Pancreas (tissue), 10 donors: ENCODE results near the gene ZFP1. TPM values are rescaled to one million over a fixed set of nuclear protein-coding genes. Genes with fewer than 3 reads are reported as not detected.

Source experiments
- ATAC-seq, 4 donors: fragments of 200-7000 bp; cut with Tn5 transposase; one replicate each; pipeline versions ENCODE4 v1.8.0 to v1.9.1; 2020; ENCODE audit warnings: mild to moderate bottlenecking in 4 of 4, moderate library complexity in 4 of 4
- DNase-seq, 6 donors: peaks; one replicate each; pipeline ENCODE4 v3.0.0-alpha.2; 2020
- FAIRE-seq: peaks from 2 replicates; lab custom pipeline; 2012; peaks lifted over from hg19 to GRCh38; lab: Jason Lieb, UNC
- H3K27ac ChIP-seq, 4 donors: fragments of 200-600 bp; sonication (generic); 1 replicate in 3 of 4; 2 replicates in 1 of 4; pipeline versions ENCODE4 v1.5.0 to v1.8.0; 2020
- H3K27me3 ChIP-seq, 4 donors: fragments of 200-600 bp; one replicate each; pipeline ENCODE4 v1.8.0; 2021
- H3K36me3 ChIP-seq, 3 donors: fragments of 200-600 bp; sonication (generic) in 1 of 3; one replicate each; pipeline versions ENCODE4 v1.5.0 to v1.8.0; 2020 to 2021
- H3K4me1 ChIP-seq, 3 donors: fragments of 200-600 bp; one replicate each; pipeline ENCODE4 v1.8.0; 2021
- H3K4me3 ChIP-seq, 4 donors: fragments of 200-600 bp; sonication (generic) in 2 of 4; one replicate each; pipeline versions ENCODE4 v1.5.0 to v1.8.0; 2020 to 2021
- H3K9me3 ChIP-seq, 4 donors: fragments of 200-600 bp; one replicate each; pipeline ENCODE4 v1.8.0; 2021
- WGBS, 2 donors: extraction: QIAGEN DNeasy Blood & Tissue Kit; methylation state at CpG; one replicate each; pipeline ENCODE4 v1.1.7; 2013; 5-methylcytosine and 5-hydroxymethylcytosine counted together
- intact Hi-C, 3 donors: fragments of 100-400 bp; cut with DNase I; formaldehyde crosslinking; loops; one replicate each; pipeline versions ENCODE4 v1.11.1 to v1.14.2; 2022
- polyA plus RNA-seq, 2 donors: library from polyadenylated mRNA; stranded (reverse); fragments of 200-250 nt; gene quantifications; one replicate each; pipeline ENCODE4 v1.2.3, GENCODE V29; 2013
- total RNA-seq, 6 donors: library from RNA; stranded (reverse); fragmentation: NEBNext Ultra II Directional in 4 of 6; extraction: Animal tissue kit (Norgen Biotek cat#: 25700) in 4 of 6; gene quantifications; one replicate each; pipeline versions ENCODE4 v1.2.1 to v1.2.4, GENCODE V29; 2021 to 2023
- TF ChIP-seq, protein P1 (sequence below), 4 donors: fragments of 200-600 bp; sonication (generic) in 3 of 4; IDR thresholded peaks; one replicate each; pipeline versions ENCODE4 v1.5.0 to v1.8.0; 2021; ENCODE audit warnings: antibody characterized with exemption in 4 of 4
- donor health status: healthy with polysubstance abuse.
- donor health status: DM: no; HTN: no; CAD: no; lungs with moderate emphysema.
- donor health status: DM: no; HTN: no; CAD: no.
- donor health status: control.
- donor health status: control.
- donor health status: Bipolar disorder and iron deficiency.
- donor health status: DM: yes; HTN: yes; CAD: no.
- donor health status: DM: no; HTN: no; CAD: no.
- donor health status: DM: no; HTN: no; CAD: no.
- donor health status: DM: yes; HTN: yes; CAD: no.

Gene ZFP1
- total and polyA plus RNA-seq, 8 donors, result 1.8 to 4.2 (median 3.1) TPM

DNA sequence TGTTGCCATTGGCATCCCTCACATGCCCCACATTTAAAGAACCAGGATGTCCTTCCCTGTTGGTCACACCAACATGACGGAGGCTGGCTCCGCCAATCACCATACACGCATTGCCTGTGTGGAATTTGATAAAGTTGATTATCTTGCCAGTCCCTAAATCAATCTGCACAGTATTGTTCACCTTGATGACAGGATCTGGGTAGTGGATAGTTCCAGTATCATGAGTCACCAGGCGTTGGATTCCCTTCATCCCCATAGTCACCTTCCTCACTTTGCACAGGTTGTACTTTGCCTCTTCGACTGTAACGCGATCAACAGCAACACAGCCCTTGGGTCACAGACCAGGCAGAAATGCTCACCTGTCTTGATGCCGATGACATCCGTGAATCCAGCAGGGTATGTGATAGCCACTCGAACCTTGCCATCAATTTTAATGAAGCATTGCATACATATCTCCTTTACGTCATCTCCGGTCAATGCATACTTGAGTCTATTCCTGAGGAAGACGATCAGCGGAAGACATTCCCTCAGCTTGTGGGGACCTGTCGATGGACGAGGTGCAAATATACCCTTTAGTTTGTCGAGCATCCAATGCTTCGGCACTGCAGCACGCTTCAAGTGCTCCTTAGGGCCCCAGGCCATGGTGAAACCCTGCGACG is 44.4 kb downstream of the ZFP1 start:
- no peak overlapping the region for H3K4me3 ChIP-seq
- 92 to 94% methylated on average over 21 of the region's 21 CpGs for WGBS, 2 donors
- intact Hi-C loops, result no loop called here
- peak in 1 of 6 donors; percentile 13 for DNase-seq
- H3K4me1 ChIP-seq, result no peaks in the 10 kb centered on the region
- H3K36me3 ChIP-seq, result no peaks in the 10 kb centered on the region
- TF ChIP-seq, protein P1, sequence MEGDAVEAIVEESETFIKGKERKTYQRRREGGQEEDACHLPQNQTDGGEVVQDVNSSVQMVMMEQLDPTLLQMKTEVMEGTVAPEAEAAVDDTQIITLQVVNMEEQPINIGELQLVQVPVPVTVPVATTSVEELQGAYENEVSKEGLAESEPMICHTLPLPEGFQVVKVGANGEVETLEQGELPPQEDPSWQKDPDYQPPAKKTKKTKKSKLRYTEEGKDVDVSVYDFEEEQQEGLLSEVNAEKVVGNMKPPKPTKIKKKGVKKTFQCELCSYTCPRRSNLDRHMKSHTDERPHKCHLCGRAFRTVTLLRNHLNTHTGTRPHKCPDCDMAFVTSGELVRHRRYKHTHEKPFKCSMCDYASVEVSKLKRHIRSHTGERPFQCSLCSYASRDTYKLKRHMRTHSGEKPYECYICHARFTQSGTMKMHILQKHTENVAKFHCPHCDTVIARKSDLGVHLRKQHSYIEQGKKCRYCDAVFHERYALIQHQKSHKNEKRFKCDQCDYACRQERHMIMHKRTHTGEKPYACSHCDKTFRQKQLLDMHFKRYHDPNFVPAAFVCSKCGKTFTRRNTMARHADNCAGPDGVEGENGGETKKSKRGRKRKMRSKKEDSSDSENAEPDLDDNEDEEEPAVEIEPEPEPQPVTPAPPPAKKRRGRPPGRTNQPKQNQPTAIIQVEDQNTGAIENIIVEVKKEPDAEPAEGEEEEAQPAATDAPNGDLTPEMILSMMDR (IDR thresholded peaks at IDR 0.05), result no peak
- ATAC-seq, result no peak
- no peaks in the 10 kb centered on the region for H3K27me3 ChIP-seq
- H3K9me3 ChIP-seq, result no peaks in the 10 kb centered on the region
- no peak overlapping the region for H3K27ac ChIP-seq
- no peak for FAIRE-seq

DNA sequence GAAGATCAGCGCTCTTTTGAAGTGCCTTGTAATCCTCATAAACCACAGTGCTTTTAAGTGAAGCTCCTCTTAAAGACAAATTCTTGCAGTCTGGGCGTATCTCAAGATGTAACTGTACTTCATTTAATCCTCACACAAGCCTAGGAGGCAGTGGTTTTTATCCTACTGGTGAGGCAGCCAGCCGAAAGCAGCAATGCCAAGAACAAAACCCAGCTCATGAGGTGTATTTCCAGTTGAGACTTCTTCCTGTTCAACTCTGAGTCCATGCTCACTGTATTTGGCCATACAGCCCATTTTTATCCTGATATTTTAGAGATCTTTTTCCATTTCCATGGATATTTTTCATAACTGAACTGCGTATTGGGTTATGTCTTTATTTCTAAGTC is 44.9 kb downstream of the ZFP1 start:
- Histone ChIP-seq H3K36me3 (no peaks in the 10 kb centered on the region), H3K9me3 (no peaks in the 10 kb centered on the region), H3K4me1 (no peaks in the 10 kb centered on the region), H3K27me3 (no peaks in the 10 kb centered on the region), H3K4me3 (no peak overlapping the region), H3K27ac (no peak overlapping the region)
- DNase-seq, result no peak
- TF ChIP-seq, protein P1 (IDR thresholded peaks at IDR 0.05), result no peak
- intact Hi-C loops, result no loop called here
- no peak for ATAC-seq
- FAIRE-seq, result no peak
- WGBS, 2 donors, result 91 to 93% methylated on average over 4 of the region's 4 CpGs

GRCh38 chr16:75193730-75194444 is 45.6 kb downstream of the ZFP1 start:
- 84 to 87% methylated on average over 10 of the region's 10 CpGs for WGBS, 2 donors
- H3K4me1 ChIP-seq, result no peaks in the 10 kb centered on the region
- no peaks in the 10 kb centered on the region for H3K36me3 ChIP-seq
- no peak for FAIRE-seq
- H3K9me3 ChIP-seq, result no peaks in the 10 kb centered on the region
- no peaks in the 10 kb centered on the region for H3K27me3 ChIP-seq
- peak in 1 of 6 donors; percentile 41 for DNase-seq
- TF ChIP-seq, protein P1 (IDR thresholded peaks at IDR 0.05), result no peak
- no peak for ATAC-seq
- no peak overlapping the region for H3K4me3 ChIP-seq
- H3K27ac ChIP-seq, result no peak overlapping the region
- intact Hi-C loops, result no loop called here

DNA sequence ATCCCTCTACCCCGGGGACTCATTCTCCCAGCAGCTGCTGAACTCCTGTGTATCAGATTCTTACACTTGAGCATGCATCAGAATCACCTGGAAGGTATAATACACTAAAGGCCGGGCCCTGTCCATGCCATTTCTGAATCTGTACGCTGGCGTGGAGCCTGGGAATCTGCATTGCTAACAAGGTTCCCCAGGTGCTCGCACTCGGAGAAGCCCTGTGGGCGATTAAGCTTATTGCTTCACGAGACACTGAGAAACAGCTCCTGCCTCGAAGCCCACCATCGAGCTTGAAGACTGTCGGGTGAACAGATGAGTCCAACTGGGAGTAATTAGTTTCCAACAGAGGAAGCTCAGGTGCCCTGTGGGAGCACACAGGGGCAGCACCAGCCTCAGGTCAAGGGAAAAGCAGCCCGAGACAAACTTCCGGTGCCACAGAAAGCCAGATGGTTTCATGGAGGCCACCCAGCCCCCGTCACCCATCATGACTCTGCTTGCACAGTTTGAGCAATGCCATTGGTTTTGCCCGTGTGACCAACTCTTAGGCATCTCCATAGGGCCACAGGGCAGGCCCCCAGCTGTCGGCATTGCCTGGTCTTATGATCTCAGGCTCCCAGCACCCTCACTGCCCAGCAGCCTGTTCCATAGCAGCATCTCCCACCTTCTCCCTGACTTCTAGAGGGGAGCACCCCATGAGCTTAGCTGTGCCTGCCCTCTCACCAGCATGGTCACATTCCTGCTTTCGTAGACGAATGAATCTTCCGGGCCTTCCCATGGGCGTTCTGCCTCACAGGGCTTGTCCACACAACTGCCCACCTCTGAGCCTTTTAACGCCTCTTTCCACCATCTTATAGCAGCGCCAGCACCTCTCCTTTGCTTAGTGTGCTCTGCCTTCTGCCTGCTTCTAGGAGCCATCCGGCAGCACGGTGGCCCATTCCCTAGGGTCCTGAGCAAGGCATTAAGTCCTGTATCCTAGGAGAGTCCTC is 47.8 kb downstream of the ZFP1 start:
- intact Hi-C loops, result no loop called here
- H3K4me1 ChIP-seq, result no peaks in the 10 kb centered on the region
- FAIRE-seq (no peak), ATAC-seq (no peak), DNase-seq (peak in 1 of 6 donors; percentile 44)
- H3K4me3 ChIP-seq, result no peak overlapping the region
- H3K27me3 ChIP-seq, result no peaks in the 10 kb centered on the region
- no peak overlapping the region for H3K27ac ChIP-seq
- TF ChIP-seq, protein P1 (IDR thresholded peaks at IDR 0.05), result no peak
- no peaks in the 10 kb centered on the region for H3K36me3 ChIP-seq
- 80 to 82% methylated on average over 24 of the region's 24 CpGs for WGBS, 2 donors
- H3K9me3 ChIP-seq, result no peaks in the 10 kb centered on the region
